GM18511 (cell line): ENCODE data around the gene SREK1IP1.

Source experiments
- ATAC-seq: cut with Tn5 transposase; IDR thresholded peaks from one replicate; pipeline ENCODE4 v1.9.1; 2021; ENCODE audit warnings: mild to moderate bottlenecking, moderate library complexity; ENCODE audit not compliant: unreplicated experiment

Gene SREK1IP1

GRCh38 chr5:64768358-64769312, at the start of gene SREK1IP1, which contains the start of gene CWC27:
TSS of gene SREK1IP1 (minus strand) at chr5:64768691. CDS start at chr5:64768517, 174 bp downstream.
TSS of gene CWC27 (plus strand) at chr5:64768930. CDS start at chr5:64769147, 217 bp downstream.
- ATAC-seq = peak; percentile 97

GRCh38 chr5:64818245-64818644, 49.8 kb upstream of the SREK1IP1 start:
- no peak for ATAC-seq

GRCh38 chr5:64814073-64814472, 45.6 kb upstream of the SREK1IP1 start:
- peak; percentile 93 for ATAC-seq

GRCh38 chr5:64811050-64811640, 42.7 kb upstream of the SREK1IP1 start:
- ATAC-seq = peak; percentile 54

GRCh38 chr5:64807520-64807919, 39.0 kb upstream of the SREK1IP1 start:
- ATAC-seq = no peak

- ATAC-seq = no peak
Observed at GRCh38 chr5:64806537-64806936, 38.0 kb upstream of the SREK1IP1 start.

- no peak for ATAC-seq
Observed at GRCh38 chr5:64800926-64801325, 32.4 kb upstream of the SREK1IP1 start.

GRCh38 chr5:64796301-64796700, 27.8 kb upstream of the SREK1IP1 start:
- no peak for ATAC-seq

- ATAC-seq = no peak
Observed at GRCh38 chr5:64794053-64794770, 25.7 kb upstream of the SREK1IP1 start.

- no peak for ATAC-seq
Observed at GRCh38 chr5:64792469-64792868, 24.0 kb upstream of the SREK1IP1 start.

- ATAC-seq = no peak
Observed at GRCh38 chr5:64790210-64790609, 21.7 kb upstream of the SREK1IP1 start.

GRCh38 chr5:64789457-64789856, 21.0 kb upstream of the SREK1IP1 start:
- ATAC-seq = no peak

GRCh38 chr5:64788156-64788555, 19.7 kb upstream of the SREK1IP1 start:
- no peak for ATAC-seq

- ATAC-seq = no peak
Observed at GRCh38 chr5:64786372-64786771, 17.9 kb upstream of the SREK1IP1 start.

- ATAC-seq = peak; percentile 91
Observed at GRCh38 chr5:64784451-64785025, 16.0 kb upstream of the SREK1IP1 start.

GRCh38 chr5:64775291-64775690, 6.8 kb upstream of the SREK1IP1 start:
- no peak for ATAC-seq

- peak; percentile 64 for ATAC-seq
Observed at GRCh38 chr5:64773533-64773932, 5.0 kb upstream of the SREK1IP1 start.

- ATAC-seq = no peak
Observed at GRCh38 chr5:64771736-64772135, 3.2 kb upstream of the SREK1IP1 start.

GRCh38 chr5:64769855-64770254, 1.4 kb upstream of the SREK1IP1 start:
- ATAC-seq = no peak

- peak; percentile 13 for ATAC-seq
Observed at GRCh38 chr5:64767959-64768357, 533 bp downstream of the SREK1IP1 start.

GRCh38 chr5:64766941-64767340, 1.6 kb downstream of the SREK1IP1 start:
- no peak for ATAC-seq
